ENCODE measurements around the gene TMEM150C. TPM values are rescaled to one million over a fixed set of nuclear protein-coding genes. Genes with fewer than 3 reads are reported as not detected.

Gene TMEM150C
- total RNA-seq, 6 donors from 2014 or later = 2.7 to 6.8 (median 4.9) TPM

DNA sequence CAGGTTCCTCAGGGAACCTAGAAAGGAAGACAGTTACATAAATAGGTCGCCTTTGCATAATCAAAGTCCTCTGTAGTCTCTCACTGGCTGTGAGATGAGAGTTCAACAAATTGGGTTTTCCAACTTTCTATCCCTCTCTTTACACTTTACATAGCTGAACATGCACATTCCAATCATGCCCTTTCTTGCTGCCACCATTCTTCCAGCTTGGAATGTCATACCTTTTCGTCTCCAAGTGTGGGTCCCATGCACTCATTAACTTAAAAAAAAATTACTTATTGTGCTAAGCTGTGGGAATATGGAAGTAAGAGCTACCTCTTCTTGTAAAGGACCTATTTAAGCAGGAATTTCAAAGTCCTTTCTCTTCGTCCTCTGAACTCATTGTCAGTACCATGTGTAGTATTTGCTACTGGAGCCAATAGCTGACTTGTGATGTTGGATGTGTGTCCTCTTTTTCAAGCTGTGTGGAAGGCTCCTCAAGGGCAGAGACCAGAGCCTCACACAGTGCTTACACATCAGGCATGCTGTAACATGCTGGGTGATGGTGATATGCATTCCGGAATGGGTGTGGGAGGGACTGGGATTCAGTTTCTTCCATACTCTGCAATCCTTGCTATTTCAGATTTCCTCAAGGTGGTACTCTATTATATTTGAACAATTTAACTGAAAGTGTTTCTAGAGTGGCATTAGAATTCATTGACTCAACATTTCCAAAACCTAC is 124.3 kb downstream of the TMEM150C start:
- no peak overlapping the region for H3K4me3 ChIP-seq
- peaks cover 0 to 8% (median 4%) of the 10 kb centered on the region in 4 donors for H3K4me1 ChIP-seq
- no peaks in the 10 kb centered on the region for H3K9me3 ChIP-seq
- WGBS, 2 donors = 67 to 75% methylated on average over 4 of the region's 4 CpGs
- H3K36me3 ChIP-seq = no peaks in the 10 kb centered on the region
- DNase-seq = no peak
- no peak for ATAC-seq (ENCODE audit: low FRiP score in 2 of 2)
- TF ChIP-seq EP300 (IDR thresholded peaks at IDR 0.05) (no peak), POLR2AphosphoS5 (IDR thresholded peaks at IDR 0.05) (no peak), POLR2A (IDR thresholded peaks at IDR 0.05) (no peak)
- TF ChIP-seq, protein P1, sequence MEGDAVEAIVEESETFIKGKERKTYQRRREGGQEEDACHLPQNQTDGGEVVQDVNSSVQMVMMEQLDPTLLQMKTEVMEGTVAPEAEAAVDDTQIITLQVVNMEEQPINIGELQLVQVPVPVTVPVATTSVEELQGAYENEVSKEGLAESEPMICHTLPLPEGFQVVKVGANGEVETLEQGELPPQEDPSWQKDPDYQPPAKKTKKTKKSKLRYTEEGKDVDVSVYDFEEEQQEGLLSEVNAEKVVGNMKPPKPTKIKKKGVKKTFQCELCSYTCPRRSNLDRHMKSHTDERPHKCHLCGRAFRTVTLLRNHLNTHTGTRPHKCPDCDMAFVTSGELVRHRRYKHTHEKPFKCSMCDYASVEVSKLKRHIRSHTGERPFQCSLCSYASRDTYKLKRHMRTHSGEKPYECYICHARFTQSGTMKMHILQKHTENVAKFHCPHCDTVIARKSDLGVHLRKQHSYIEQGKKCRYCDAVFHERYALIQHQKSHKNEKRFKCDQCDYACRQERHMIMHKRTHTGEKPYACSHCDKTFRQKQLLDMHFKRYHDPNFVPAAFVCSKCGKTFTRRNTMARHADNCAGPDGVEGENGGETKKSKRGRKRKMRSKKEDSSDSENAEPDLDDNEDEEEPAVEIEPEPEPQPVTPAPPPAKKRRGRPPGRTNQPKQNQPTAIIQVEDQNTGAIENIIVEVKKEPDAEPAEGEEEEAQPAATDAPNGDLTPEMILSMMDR (IDR thresholded peaks at IDR 0.05) = no peak
- no peaks in the 10 kb centered on the region for H3K27me3 ChIP-seq
- H3K27ac ChIP-seq = no peak overlapping the region

DNA sequence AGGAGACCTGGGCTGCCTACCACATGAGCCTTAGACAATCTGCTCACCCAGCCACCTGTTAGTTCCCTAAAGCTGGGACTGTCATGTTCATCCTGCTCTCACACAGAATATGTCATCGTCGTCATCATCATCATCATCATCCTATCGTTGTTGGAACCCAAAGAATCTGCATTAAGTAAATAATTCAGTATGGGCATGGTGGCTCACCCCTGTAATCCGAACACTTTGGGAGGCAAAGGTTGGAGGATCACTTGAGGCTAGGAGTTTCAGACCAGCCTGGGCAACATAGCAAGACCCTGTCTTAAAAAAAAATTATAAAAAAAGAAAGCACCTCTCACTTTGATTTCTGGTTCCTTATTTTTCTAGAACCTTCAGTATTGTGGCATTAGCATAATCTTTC is 125.0 kb downstream of the TMEM150C start:
- H3K27ac ChIP-seq = no peak overlapping the region
- 96 to 99% methylated on average over 4 of the region's 4 CpGs for WGBS, 2 donors
- no peak for TF ChIP-seq POLR2A (IDR thresholded peaks at IDR 0.05)
- no peak for TF ChIP-seq EP300 (IDR thresholded peaks at IDR 0.05)
- no peak for TF ChIP-seq POLR2AphosphoS5 (IDR thresholded peaks at IDR 0.05)
- TF ChIP-seq, protein P1 (IDR thresholded peaks at IDR 0.05) = no peak

DNA sequence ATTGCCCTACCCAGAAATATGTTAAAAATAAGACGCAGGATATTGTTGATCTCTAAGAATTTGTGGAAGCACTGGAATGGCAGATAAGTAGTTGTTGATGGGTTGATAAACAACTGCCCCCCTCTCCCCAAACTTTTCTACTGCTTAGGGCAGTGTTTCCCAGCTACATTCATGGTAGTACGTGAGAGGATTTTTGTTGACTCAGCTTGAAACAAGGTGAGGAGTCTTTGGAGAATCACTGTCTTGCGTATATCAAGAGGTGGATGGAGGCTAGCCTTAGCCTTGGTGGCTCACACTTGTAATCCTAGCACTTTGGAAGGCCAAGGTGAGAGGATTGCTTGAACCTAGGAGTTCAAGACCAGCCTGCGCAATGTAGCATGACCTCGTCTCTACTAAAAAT is 125.7 kb downstream of the TMEM150C start:
- ATAC-seq (ENCODE audit: low FRiP score in 2 of 2) = no peak
- Histone ChIP-seq H3K4me3 (no peak overlapping the region), H3K27me3 (no peaks in the 10 kb centered on the region), H3K36me3 (no peaks in the 10 kb centered on the region), H3K9me3 (no peaks in the 10 kb centered on the region), H3K27ac (no peak overlapping the region), H3K4me1 (peaks cover 9 to 21% (median 15%) of the 10 kb centered on the region in 4 donors)
- TF ChIP-seq POLR2A (IDR thresholded peaks at IDR 0.05) = no peak
- TF ChIP-seq, protein P1 (IDR thresholded peaks at IDR 0.05) = no peak
- TF ChIP-seq EP300 (IDR thresholded peaks at IDR 0.05) = no peak
- no peak for TF ChIP-seq POLR2AphosphoS5 (IDR thresholded peaks at IDR 0.05)
- 86 to 91% methylated on average over 5 of the region's 5 CpGs for WGBS, 2 donors
- no peak for DNase-seq

More for the DNA sequence above, 125.0 kb downstream of the TMEM150C start:
- Histone ChIP-seq H3K4me3 (no peak overlapping the region), H3K9me3 (no peaks in the 10 kb centered on the region), H3K36me3 (no peaks in the 10 kb centered on the region), H3K27me3 (no peaks in the 10 kb centered on the region), H3K4me1 (peaks cover 2 to 14% (median 9%) of the 10 kb centered on the region in 4 donors)
- DNase-seq = no peak
- ATAC-seq (ENCODE audit: low FRiP score in 2 of 2) = no peak

DNA sequence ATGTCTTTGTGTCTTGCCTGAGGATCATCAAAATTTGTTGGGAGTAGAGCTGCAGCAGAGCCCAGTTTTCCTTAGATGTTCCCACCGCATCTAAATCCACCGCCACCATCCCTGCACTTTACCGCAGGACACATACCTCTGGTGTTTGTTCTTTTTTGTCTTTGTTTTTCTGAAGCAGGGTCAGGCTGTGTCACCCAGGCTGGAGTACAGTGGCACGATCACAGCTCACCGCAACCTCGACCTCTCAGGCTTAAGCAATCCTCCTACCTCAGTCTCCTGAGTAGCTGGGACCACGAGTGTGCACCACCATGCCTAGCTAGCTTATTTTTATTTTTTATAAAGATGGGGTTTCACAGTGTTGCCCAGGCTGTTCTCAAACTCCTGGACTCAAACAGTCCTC is 126.8 kb downstream of the TMEM150C start:
- WGBS, 2 donors = 92 to 94% methylated on average over 7 of the region's 7 CpGs
- ATAC-seq (ENCODE audit: low FRiP score in 2 of 2) = no peak
- H3K4me1 ChIP-seq = peaks cover 9 to 22% (median 17%) of the 10 kb centered on the region in 4 donors
- H3K27ac ChIP-seq = no peak overlapping the region
- H3K9me3 ChIP-seq = no peaks in the 10 kb centered on the region
- no peaks in the 10 kb centered on the region for H3K36me3 ChIP-seq
- H3K27me3 ChIP-seq = no peaks in the 10 kb centered on the region
- H3K4me3 ChIP-seq = no peak overlapping the region
- TF ChIP-seq POLR2A (IDR thresholded peaks at IDR 0.05) = no peak
- TF ChIP-seq, protein P1 (IDR thresholded peaks at IDR 0.05) = no peak
- no peak for TF ChIP-seq POLR2AphosphoS5 (IDR thresholded peaks at IDR 0.05)
- no peak for TF ChIP-seq EP300 (IDR thresholded peaks at IDR 0.05)
- DNase-seq = no peak

DNA sequence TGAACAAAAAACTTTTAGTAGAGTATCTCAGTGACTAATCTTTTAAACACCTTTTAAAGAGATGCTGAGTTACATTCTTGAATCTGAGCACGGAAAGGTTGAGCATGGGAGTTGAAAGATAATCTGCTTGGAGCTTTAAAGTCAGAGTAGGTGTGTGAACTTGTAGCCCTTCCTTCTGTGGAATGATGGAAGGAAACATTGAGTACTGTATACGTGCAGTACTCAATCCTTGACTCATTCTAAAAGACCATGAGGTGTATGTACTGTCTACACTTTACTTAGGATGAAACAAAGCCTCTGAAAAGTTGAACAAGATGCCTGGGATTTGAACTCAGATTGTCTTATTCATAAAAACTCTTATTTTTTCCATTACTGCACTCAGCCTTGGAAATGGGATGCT is 128.0 kb downstream of the TMEM150C start:
- Histone ChIP-seq H3K4me1 (peaks cover 9 to 22% (median 17%) of the 10 kb centered on the region in 4 donors), H3K36me3 (no peaks in the 10 kb centered on the region), H3K9me3 (no peaks in the 10 kb centered on the region), H3K27ac (no peak overlapping the region), H3K27me3 (no peaks in the 10 kb centered on the region), H3K4me3 (no peak overlapping the region)
- TF ChIP-seq POLR2A (IDR thresholded peaks at IDR 0.05) (no peak), EP300 (IDR thresholded peaks at IDR 0.05) (no peak), POLR2AphosphoS5 (IDR thresholded peaks at IDR 0.05) (no peak)
- TF ChIP-seq, protein P1 (IDR thresholded peaks at IDR 0.05) = no peak
- ATAC-seq (ENCODE audit: low FRiP score in 2 of 2) (no peak), DNase-seq (no peak)
- WGBS, 2 donors = 80 to 83% methylated on average over 2 of the region's 2 CpGs
